CD4-positive, alpha-beta T cell treated with Interleukin-10 for 1 hour (primary cell): ENCODE results near the gene PTPRH.
"Not testable (repeated sequence)": the region's sequence is repeated elsewhere in the genome, so short reads cannot be mapped to it uniquely, and the experiment has no call there.

Experiments
- DNase-seq: peaks from one replicate; pipeline ENCODE4 v3.0.0-alpha.2; 2020

Gene PTPRH

DNA sequence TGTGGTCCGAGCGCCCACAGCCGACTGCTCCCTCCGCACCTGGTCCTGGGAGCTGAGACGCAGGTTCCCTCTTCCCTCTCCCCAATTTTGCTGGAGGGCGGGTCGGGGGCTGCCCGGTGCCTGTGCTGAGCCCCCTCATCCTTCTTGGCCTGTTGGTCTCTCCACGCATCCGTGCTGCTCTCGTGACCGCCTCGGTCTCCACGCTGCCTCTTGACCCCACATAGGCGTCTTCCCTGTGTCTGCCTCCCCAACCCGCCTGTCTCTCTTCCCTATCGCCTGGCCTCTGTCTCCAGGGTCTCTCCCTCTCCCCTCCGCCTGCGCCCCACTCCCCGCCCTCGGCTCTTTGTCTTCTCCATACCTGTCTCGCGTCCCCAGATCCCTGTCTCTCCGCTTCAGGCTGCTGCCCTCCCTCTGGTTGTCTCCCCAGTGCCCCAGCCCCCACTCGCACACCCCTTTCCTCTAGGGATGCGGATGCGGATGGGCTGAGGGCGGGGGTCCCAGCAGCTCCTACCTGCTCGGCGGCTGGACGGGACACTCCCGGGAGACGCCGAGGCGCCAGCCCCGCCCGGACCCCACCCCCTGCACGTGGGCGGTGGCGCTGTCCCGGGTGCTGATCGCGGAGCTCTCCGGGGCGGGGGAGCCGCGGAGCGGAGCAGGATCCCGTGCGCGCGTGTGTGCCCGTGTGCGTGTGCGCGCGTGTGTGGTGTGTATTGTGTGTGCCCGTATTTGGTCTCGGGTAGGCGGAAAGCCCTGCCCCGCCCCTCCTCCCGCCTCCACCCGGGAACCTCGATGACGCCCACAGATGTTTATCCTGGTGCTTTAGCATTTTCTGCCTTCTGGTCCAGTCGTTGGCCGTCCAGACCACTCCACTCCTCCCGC, 29.5 kb downstream of the PTPRH start, which contains the start of gene SYT5:
TSS of gene SYT5 (minus strand) at position 684 of the 879 bp plus-strand sequence. CDS start 1,248 bp downstream, outside the sequence.
- peak; percentile 68 for DNase-seq

DNA sequence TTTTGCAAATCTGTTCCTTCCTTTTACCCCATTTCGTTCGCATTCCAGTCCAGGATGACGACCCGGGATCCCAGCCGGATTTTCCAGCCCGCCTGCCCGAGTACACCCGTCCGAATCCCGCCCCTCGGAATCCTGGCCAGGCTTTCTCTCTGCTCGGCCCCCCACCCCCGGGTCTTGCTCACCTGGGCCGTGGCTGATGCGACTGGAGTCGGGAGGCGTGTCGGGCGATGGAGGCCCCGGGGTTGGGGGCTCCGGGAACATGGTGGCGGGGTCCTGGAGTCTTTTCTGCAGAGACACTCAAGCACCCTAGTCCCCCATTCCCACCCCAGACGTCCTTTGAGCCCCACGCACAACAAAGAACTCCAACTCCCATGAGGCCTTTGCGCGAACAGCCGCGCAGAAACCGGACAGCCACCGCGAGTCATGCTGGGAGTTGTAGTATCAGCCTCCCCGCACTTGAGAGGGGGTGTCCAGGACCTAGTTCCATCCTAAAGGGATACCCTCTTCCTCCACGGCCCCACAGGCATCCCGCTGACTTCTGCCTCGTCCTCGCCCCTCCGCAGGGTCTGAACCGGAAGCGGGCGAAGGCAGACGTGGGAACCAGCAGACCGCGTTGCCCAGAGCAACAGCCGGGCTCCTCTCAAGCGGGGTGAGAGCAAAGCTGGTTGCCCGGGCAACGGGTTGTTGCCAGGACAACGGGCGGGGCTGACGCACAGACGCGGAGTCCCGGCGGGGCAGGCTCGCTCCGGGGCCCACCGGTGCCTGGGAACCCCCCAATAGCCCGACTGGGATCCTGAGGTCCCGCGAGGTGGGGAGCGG, 30.3 kb downstream of the PTPRH start:
- peak; percentile 94 for DNase-seq

DNA sequence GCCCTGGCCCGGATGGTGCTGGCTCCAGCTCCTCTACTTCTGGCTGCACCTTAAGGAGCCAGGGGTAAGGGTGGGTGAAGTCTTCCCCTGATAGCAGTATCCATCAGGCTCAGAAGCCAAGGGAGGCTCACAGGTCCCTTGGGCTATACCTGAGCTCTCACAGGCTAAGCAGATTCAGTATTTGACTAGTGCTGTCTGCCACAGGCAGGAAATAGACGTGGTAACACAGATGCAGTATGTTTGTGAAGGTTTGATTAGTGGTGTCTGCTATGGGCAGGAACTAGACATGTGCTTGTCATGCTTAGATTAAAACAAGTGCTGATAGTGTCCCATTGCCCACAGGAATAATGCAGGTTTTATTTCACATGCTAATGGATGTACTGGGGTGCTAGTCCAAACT, 33.2 kb downstream of the PTPRH start:
- DNase-seq: no peak

DNA sequence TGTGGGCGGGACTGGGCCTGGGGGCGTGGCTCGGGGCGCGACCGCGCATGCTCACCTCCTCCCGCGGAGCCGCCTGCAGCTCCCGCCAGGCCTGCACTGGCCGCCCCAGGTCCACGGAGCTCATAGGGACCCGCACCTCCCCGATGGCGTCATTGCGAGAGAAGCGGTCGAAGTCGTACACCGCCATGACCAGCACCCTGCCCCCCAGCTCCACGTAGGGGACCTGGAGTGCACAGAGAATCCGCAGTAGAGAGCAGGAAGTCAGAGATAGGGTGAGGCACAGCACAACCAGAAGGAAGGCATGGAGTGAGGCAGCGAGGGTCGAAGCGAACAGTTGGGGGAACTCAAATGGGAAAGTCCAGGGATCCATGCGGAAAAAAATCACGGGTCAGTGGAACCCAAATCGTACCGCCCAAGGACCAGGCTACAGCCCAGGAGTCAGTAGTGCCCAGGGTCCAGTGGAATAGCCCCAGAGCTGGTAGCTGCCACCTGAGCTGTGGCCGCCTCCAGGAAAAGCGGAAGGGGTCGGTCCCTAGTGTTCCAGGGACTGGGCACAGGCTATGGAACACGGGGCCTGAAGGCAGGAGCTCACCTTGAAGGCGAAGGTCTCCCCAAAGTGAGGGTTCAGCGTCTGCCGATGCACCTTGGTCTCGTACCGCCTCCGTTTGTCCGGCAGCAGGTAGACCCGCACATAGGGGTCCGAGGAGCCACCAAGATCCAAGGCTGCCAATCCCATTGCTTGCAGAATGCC, 34.0 kb downstream of the PTPRH start:
- no peak for DNase-seq

DNA sequence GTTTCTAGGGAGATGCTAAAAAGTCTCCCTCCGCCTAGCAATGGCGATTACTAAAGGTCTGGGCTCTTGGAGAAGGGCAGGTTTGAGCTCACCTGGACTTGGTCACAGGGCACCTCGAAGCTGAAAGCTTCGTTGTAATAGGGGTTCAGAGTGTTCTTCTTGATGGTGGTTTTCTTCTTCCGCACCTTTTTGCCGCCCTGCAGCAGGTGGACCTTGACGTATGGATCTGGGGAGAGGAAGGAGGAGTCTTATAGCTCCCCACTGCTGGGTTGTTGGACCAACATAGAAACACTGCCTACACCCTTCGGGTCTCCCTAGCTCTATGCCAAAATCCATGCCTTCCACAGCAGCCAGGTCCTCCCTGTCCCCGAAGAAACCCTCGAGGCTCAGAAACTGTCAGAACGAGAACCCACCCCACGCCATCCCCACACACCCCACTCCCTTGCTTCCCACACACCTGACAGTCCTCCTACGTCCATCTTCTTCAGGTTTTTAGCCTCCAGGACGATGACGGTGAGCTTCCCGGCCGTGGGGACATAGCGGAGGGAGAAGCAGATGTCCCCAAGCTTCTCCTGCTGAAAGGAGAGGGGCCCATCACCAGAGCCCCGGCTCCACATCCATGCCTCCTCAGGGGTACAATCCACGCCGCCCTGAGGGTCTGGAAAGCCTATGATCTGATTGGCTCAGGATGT, 34.7 kb downstream of the PTPRH start:
- DNase-seq: no peak

GRCh38 chr19:55173714-55174409, 35.4 kb downstream of the PTPRH start:
- DNase-seq: peak; percentile 44

DNA sequence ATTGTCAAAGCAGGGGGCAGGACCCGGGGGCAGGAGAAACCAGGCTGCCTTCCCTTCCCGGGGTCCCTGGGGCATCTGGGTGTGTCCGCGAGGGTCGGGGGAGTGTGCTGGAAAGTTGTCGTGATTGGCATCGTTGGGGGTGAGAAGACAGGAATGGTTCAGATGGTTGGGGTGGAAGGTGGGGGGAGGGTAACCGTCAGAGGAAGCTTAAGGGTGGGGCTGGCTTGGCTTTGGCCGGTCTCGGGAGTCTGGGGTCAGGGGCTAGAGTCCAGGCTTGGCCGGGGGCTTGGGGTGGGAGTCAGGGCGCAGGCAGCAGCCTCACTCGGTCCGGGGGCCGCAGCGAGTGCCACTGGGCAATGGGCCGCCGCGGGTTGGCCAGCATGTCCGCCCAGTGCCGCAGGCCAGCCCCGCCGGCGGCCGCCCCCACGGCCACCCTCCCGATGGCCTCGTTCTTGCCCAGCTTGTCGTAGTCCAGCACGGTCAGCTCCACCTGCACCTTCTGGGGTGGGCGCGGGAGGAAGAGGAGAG, 36.1 kb downstream of the PTPRH start:
- DNase-seq: no peak

- no peak for DNase-seq
Observed at GRCh38 chr19:55172741-55173140, 36.6 kb downstream of the PTPRH start.

GRCh38 chr19:55172318-55172717, 37.0 kb downstream of the PTPRH start:
- DNase-seq: not testable (repeated sequence)

GRCh38 chr19:55171440-55171839, 37.9 kb downstream of the PTPRH start:
- DNase-seq: no peak

DNA sequence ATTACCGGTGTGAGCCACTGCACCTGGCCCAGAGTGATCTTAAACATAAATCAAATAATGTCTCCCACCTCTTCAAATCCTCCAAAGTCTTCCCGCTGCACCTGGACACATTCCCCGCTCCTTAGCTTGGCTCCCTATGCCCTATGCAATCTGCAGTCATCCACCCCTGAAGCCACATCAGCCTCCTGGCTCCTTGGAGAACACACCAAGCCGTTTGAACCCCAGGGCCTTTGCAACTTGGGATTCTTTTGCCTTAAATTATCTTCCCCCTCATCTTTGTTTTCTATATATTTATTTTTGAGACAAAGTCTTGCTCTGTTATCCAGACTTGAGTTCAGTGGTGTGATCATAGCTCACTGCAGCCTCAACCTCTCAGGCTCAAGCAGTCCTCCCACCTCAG, 40.2 kb downstream of the PTPRH start:
- no peak for DNase-seq

- peak; percentile 81 for DNase-seq
Observed at GRCh38 chr19:55166530-55167268, 42.6 kb downstream of the PTPRH start, which contains the start of gene DNAAF3. Gene DNAAF3, minus strand, starts transcription at chr19:55166613. Its CDS starts 200 bp downstream, at chr19:55166413.

GRCh38 chr19:55165952-55166529, 43.3 kb downstream of the PTPRH start:
- DNase-seq: peak; percentile 61

GRCh38 chr19:55161571-55162322, 47.6 kb downstream of the PTPRH start:
- DNase-seq: no peak

DNA sequence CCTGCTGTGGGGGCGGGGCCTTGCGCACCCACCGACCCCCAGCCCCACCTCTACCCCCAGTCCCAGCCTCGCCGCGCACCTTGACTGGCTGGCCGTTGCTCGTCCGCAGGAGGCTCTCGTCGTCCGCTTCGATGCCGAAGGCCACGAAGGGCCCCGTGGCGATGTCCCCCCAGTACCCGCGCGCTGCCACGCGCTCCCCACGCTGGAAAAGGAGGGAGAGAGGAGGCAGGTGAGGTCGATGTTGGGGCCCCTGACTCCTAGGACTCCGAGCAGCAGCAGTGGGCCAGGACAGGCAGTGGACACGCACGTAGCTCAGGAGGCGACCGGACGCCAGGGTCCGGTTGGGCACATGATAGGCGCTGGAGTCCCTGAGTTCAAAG, 48.3 kb downstream of the PTPRH start:
- DNase-seq: no peak

DNA sequence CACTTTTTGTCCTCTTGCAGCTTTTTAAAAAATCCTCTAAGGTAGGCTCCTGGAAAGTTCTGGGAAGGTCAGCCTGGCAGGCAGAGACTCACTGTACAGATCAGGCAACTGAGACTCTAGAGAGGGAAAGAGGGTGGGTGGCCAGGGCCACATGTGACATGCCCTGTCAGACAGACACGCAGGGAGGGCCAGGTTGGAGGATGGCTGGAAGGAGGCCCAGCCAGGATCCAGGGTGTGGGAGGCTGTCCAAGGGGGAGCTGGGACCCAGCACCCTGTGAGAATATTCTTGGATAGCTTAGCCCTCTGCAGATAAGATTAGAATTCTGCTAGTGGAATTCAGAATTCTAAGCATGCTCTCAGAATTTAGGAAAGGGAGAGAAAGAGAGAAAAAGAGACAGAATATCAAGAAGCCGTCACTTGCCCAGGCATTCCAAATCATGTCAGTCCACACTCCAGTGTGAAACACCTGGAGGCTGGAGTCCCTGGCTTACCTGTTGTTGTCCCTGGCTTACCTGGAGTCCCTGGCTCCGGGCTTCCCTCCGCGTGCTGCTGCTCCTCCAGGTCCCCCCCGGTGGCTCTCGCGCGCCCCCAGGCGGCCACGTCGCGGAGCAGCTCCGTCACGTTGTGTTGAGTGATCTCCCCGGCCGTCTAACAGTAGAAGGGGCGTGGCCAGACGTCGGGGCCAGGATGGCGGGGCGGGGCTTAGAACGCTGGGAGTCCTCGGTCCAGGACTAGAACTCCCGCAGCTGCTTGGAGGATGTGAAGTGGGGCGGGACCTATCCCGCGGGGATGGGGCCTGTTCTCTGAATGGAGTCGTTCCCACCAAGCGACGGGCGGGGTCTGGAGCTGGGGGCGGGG, 48.9 kb downstream of the PTPRH start:
- peak; percentile 88 for DNase-seq

- DNase-seq: no peak
Observed at GRCh38 chr19:55158848-55159749, 50.2 kb downstream of the PTPRH start.
